Measurements from ENCODE around the gene ABCC9. TPM values are rescaled to one million over a fixed set of nuclear protein-coding genes. Genes with fewer than 3 reads are reported as not detected.
"Not testable (repeated sequence)": the region's sequence is repeated elsewhere in the genome, so short reads cannot be mapped to it uniquely, and the experiment has no call there.

ABCC9 gene
- total RNA-seq, 1 donor from 2014 or later: 2.8 TPM

DNA sequence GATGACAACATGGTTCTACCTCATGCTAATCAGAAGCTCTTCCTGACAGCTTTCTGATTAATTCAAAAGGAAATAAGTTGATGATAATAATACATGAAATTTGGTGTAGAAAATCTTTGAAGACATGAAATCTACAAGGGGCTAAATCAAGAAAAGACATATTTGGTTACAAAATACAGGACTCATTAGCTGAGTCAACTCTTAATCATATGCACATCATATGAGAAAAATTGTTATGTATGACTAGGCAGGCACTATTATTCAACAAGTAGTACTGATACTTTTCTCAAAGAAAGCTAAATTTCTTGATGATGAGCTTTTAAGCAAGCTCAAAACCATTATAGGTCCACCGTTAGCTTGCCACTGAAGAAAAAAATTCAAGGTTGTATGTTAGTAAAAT, 7.1 kb downstream of the ABCC9 start:
- Mint-ChIP-seq H3K4me3 (no peak overlapping the region), H3K27me3 (ENCODE audit: low read depth) (peaks cover 64% of the 10 kb centered on the region), H3K4me1 (no peaks in the 10 kb centered on the region), H3K9me3 (no peaks in the 10 kb centered on the region), H3K36me3 (ENCODE audit: low read depth) (peaks cover 3% of the 10 kb centered on the region), H3K27ac (ENCODE audit: unreplicated experiment) (no peak overlapping the region)
- TF ChIP-seq, protein P1, sequence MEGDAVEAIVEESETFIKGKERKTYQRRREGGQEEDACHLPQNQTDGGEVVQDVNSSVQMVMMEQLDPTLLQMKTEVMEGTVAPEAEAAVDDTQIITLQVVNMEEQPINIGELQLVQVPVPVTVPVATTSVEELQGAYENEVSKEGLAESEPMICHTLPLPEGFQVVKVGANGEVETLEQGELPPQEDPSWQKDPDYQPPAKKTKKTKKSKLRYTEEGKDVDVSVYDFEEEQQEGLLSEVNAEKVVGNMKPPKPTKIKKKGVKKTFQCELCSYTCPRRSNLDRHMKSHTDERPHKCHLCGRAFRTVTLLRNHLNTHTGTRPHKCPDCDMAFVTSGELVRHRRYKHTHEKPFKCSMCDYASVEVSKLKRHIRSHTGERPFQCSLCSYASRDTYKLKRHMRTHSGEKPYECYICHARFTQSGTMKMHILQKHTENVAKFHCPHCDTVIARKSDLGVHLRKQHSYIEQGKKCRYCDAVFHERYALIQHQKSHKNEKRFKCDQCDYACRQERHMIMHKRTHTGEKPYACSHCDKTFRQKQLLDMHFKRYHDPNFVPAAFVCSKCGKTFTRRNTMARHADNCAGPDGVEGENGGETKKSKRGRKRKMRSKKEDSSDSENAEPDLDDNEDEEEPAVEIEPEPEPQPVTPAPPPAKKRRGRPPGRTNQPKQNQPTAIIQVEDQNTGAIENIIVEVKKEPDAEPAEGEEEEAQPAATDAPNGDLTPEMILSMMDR (conservative IDR thresholded peaks at IDR 0.05): no peak
- DNase-seq (ENCODE audit: low read depth, low spot score): no peak

DNA sequence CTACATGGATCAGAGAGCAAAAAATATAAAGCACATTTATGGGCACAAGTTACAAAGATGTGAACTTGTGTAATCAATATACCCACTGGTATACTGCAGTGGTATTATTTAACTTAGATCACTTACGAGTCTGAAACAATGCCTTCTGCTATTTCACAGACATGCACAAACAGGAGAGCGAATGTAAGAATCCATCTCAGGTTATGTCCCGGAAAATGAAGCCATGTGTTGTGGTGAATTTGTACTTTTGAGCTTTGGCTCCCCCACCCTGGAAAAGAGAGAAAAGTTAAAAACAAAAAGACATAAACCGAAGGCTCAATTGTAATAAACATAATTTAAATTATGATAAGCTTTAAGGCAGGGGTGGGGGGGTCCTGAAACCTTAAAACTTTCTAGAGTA, 7.6 kb downstream of the ABCC9 start:
- TF ChIP-seq, protein P1 (conservative IDR thresholded peaks at IDR 0.05): no peak
- Mint-ChIP-seq H3K27ac (ENCODE audit: unreplicated experiment) (no peak overlapping the region), H3K4me3 (no peak overlapping the region), H3K9me3 (no peaks in the 10 kb centered on the region), H3K4me1 (no peaks in the 10 kb centered on the region), H3K27me3 (ENCODE audit: low read depth) (peaks cover 59% of the 10 kb centered on the region), H3K36me3 (ENCODE audit: low read depth) (peaks cover 3% of the 10 kb centered on the region)
- DNase-seq (ENCODE audit: low read depth, low spot score): no peak

GRCh38 chr12:21929972-21930371, 11.3 kb downstream of the ABCC9 start:
- not testable (repeated sequence) for DNase-seq (ENCODE audit: low read depth, low spot score); H3K4me3 Mint-ChIP-seq; H3K36me3 Mint-ChIP-seq (ENCODE audit: low read depth); H3K27ac Mint-ChIP-seq (ENCODE audit: unreplicated experiment); H3K9me3 Mint-ChIP-seq; H3K4me1 Mint-ChIP-seq
- H3K27me3 Mint-ChIP-seq (ENCODE audit: low read depth): peaks cover 30% of the 10 kb centered on the region

GRCh38 chr12:21925296-21925913, 15.8 kb downstream of the ABCC9 start:
- no peak overlapping the region for H3K27ac Mint-ChIP-seq (ENCODE audit: unreplicated experiment)
- TF ChIP-seq, protein P1 (conservative IDR thresholded peaks at IDR 0.05): no peak

GRCh38 chr12:21921436-21921835, 19.8 kb downstream of the ABCC9 start:
- Mint-ChIP-seq H3K27me3 (ENCODE audit: low read depth) (peaks cover 10% of the 10 kb centered on the region), H3K36me3 (ENCODE audit: low read depth) (peaks cover 5% of the 10 kb centered on the region), H3K4me3 (no peak overlapping the region), H3K9me3 (peaks cover 3% of the 10 kb centered on the region), H3K4me1 (no peaks in the 10 kb centered on the region), H3K27ac (ENCODE audit: unreplicated experiment) (no peak overlapping the region)
- DNase-seq (ENCODE audit: low read depth, low spot score): no peak
- TF ChIP-seq, protein P1 (conservative IDR thresholded peaks at IDR 0.05): no peak

More at GRCh38 chr12:21925296-21925913, 15.8 kb downstream of the ABCC9 start:
- Mint-ChIP-seq H3K4me3 (no peak overlapping the region), H3K4me1 (no peaks in the 10 kb centered on the region), H3K27me3 (ENCODE audit: low read depth) (peaks cover 14% of the 10 kb centered on the region), H3K36me3 (ENCODE audit: low read depth) (peaks cover 3% of the 10 kb centered on the region), H3K9me3 (no peaks in the 10 kb centered on the region)
- no peak for DNase-seq (ENCODE audit: low read depth, low spot score)

GRCh38 chr12:21918456-21918855, 22.8 kb downstream of the ABCC9 start:
- peaks cover 7% of the 10 kb centered on the region for H3K4me1 Mint-ChIP-seq
- H3K27ac Mint-ChIP-seq (ENCODE audit: unreplicated experiment): no peak overlapping the region

More at GRCh38 chr12:21918456-21918855, 22.8 kb downstream of the ABCC9 start:
- H3K36me3 Mint-ChIP-seq (ENCODE audit: low read depth): peaks cover 5% of the 10 kb centered on the region
- TF ChIP-seq, protein P1 (conservative IDR thresholded peaks at IDR 0.05): no peak
- no peak overlapping the region for H3K4me3 Mint-ChIP-seq
- peaks cover 3% of the 10 kb centered on the region for H3K9me3 Mint-ChIP-seq
- peaks cover 10% of the 10 kb centered on the region for H3K27me3 Mint-ChIP-seq (ENCODE audit: low read depth)
- no peak for DNase-seq (ENCODE audit: low read depth, low spot score)

Data from neural crest cell (in vitro differentiated cells).